ENCODE data around the gene SV2C.

Gene SV2C

GRCh38 chr5:76194340-76194739 is 111.2 kb downstream of the SV2C start:
- H3K27ac ChIP-seq (ENCODE audit: low read length): no peak overlapping the region
- no peaks in the 10 kb centered on the region for H3K9me3 ChIP-seq (ENCODE audit: control insufficient read depth in 1 of 2, low read length in 2 of 2)
- no peaks in the 10 kb centered on the region for H3K36me3 ChIP-seq (ENCODE audit: control insufficient read depth in 1 of 2, insufficient read depth in 2 of 2, low read length in 2 of 2)
- no peaks in the 10 kb centered on the region for H3K4me1 ChIP-seq (ENCODE audit: control insufficient read depth in 1 of 2, insufficient read depth in 2 of 2, low read length in 2 of 2)
- H3K4me3 ChIP-seq (ENCODE audit: low read depth in 1 of 2, low read length in 2 of 2): no peak overlapping the region
- no peaks in the 10 kb centered on the region for H3K27me3 ChIP-seq (ENCODE audit: low read depth, low read length)

- H3K27ac ChIP-seq (ENCODE audit: low read length): no peak overlapping the region
- H3K27me3 ChIP-seq (ENCODE audit: low read depth, low read length): no peaks in the 10 kb centered on the region
- H3K4me1 ChIP-seq (ENCODE audit: control insufficient read depth in 1 of 2, insufficient read depth in 2 of 2, low read length in 2 of 2): no peaks in the 10 kb centered on the region
- no peaks in the 10 kb centered on the region for H3K9me3 ChIP-seq (ENCODE audit: control insufficient read depth in 1 of 2, low read length in 2 of 2)
- no peaks in the 10 kb centered on the region for H3K36me3 ChIP-seq (ENCODE audit: control insufficient read depth in 1 of 2, insufficient read depth in 2 of 2, low read length in 2 of 2)
- H3K4me3 ChIP-seq (ENCODE audit: low read depth in 1 of 2, low read length in 2 of 2): no peak overlapping the region
These were observed 113.3 kb downstream of the SV2C start for GRCh38 chr5:76196457-76196856.

- H3K27me3 ChIP-seq (ENCODE audit: low read depth, low read length): no peaks in the 10 kb centered on the region
- H3K36me3 ChIP-seq (ENCODE audit: control insufficient read depth in 1 of 2, insufficient read depth in 2 of 2, low read length in 2 of 2): no peaks in the 10 kb centered on the region
- H3K4me1 ChIP-seq (ENCODE audit: control insufficient read depth in 1 of 2, insufficient read depth in 2 of 2, low read length in 2 of 2): no peaks in the 10 kb centered on the region
- H3K9me3 ChIP-seq (ENCODE audit: control insufficient read depth in 1 of 2, low read length in 2 of 2): no peaks in the 10 kb centered on the region
- H3K4me3 ChIP-seq (ENCODE audit: low read depth in 1 of 2, low read length in 2 of 2): no peak overlapping the region
- no peak overlapping the region for H3K27ac ChIP-seq (ENCODE audit: low read length)
These were observed 113.8 kb downstream of the SV2C start for GRCh38 chr5:76196886-76197489.

GRCh38 chr5:76197726-76198125 is 114.5 kb downstream of the SV2C start:
- Histone ChIP-seq H3K36me3 (ENCODE audit: control insufficient read depth in 1 of 2, insufficient read depth in 2 of 2, low read length in 2 of 2) (no peaks in the 10 kb centered on the region), H3K27ac (ENCODE audit: low read length) (no peak overlapping the region), H3K4me3 (ENCODE audit: low read depth in 1 of 2, low read length in 2 of 2) (no peak overlapping the region), H3K27me3 (ENCODE audit: low read depth, low read length) (no peaks in the 10 kb centered on the region), H3K9me3 (ENCODE audit: control insufficient read depth in 1 of 2, low read length in 2 of 2) (no peaks in the 10 kb centered on the region), H3K4me1 (ENCODE audit: control insufficient read depth in 1 of 2, insufficient read depth in 2 of 2, low read length in 2 of 2) (no peaks in the 10 kb centered on the region)

- Histone ChIP-seq H3K27me3 (ENCODE audit: low read depth, low read length) (no peaks in the 10 kb centered on the region), H3K9me3 (ENCODE audit: control insufficient read depth in 1 of 2, low read length in 2 of 2) (no peaks in the 10 kb centered on the region), H3K4me1 (ENCODE audit: control insufficient read depth in 1 of 2, insufficient read depth in 2 of 2, low read length in 2 of 2) (no peaks in the 10 kb centered on the region), H3K4me3 (ENCODE audit: low read depth in 1 of 2, low read length in 2 of 2) (no peak overlapping the region), H3K36me3 (ENCODE audit: control insufficient read depth in 1 of 2, insufficient read depth in 2 of 2, low read length in 2 of 2) (no peaks in the 10 kb centered on the region), H3K27ac (ENCODE audit: low read length) (no peak overlapping the region)
These were observed 116.4 kb downstream of the SV2C start for GRCh38 chr5:76199336-76200318.

- no peaks in the 10 kb centered on the region for H3K27me3 ChIP-seq (ENCODE audit: low read depth, low read length)
- H3K4me1 ChIP-seq (ENCODE audit: control insufficient read depth in 1 of 2, insufficient read depth in 2 of 2, low read length in 2 of 2): no peaks in the 10 kb centered on the region
These were observed 119.0 kb downstream of the SV2C start for GRCh38 chr5:76202182-76202581.

GRCh38 chr5:76204191-76204590 is 121.0 kb downstream of the SV2C start:
- no peaks in the 10 kb centered on the region for H3K9me3 ChIP-seq (ENCODE audit: control insufficient read depth in 1 of 2, low read length in 2 of 2)
- H3K36me3 ChIP-seq (ENCODE audit: control insufficient read depth in 1 of 2, insufficient read depth in 2 of 2, low read length in 2 of 2): no peaks in the 10 kb centered on the region
- no peaks in the 10 kb centered on the region for H3K4me1 ChIP-seq (ENCODE audit: control insufficient read depth in 1 of 2, insufficient read depth in 2 of 2, low read length in 2 of 2)
- H3K27me3 ChIP-seq (ENCODE audit: low read depth, low read length): no peaks in the 10 kb centered on the region
- no peak overlapping the region for H3K27ac ChIP-seq (ENCODE audit: low read length)
- H3K4me3 ChIP-seq (ENCODE audit: low read depth in 1 of 2, low read length in 2 of 2): no peak overlapping the region

More at GRCh38 chr5:76202182-76202581, 119.0 kb downstream of the SV2C start:
- Histone ChIP-seq H3K4me3 (ENCODE audit: low read depth in 1 of 2, low read length in 2 of 2) (no peak overlapping the region), H3K36me3 (ENCODE audit: control insufficient read depth in 1 of 2, insufficient read depth in 2 of 2, low read length in 2 of 2) (no peaks in the 10 kb centered on the region), H3K9me3 (ENCODE audit: control insufficient read depth in 1 of 2, low read length in 2 of 2) (no peaks in the 10 kb centered on the region), H3K27ac (ENCODE audit: low read length) (no peak overlapping the region)

GRCh38 chr5:76204713-76205112 is 121.5 kb downstream of the SV2C start:
- no peaks in the 10 kb centered on the region for H3K4me1 ChIP-seq (ENCODE audit: control insufficient read depth in 1 of 2, insufficient read depth in 2 of 2, low read length in 2 of 2)
- H3K27me3 ChIP-seq (ENCODE audit: low read depth, low read length): no peaks in the 10 kb centered on the region
- H3K36me3 ChIP-seq (ENCODE audit: control insufficient read depth in 1 of 2, insufficient read depth in 2 of 2, low read length in 2 of 2): no peaks in the 10 kb centered on the region
- H3K9me3 ChIP-seq (ENCODE audit: control insufficient read depth in 1 of 2, low read length in 2 of 2): peaks cover 3% of the 10 kb centered on the region in 2 donors
- H3K27ac ChIP-seq (ENCODE audit: low read length): no peak overlapping the region
- H3K4me3 ChIP-seq (ENCODE audit: low read depth in 1 of 2, low read length in 2 of 2): no peak overlapping the region

- Histone ChIP-seq H3K4me1 (ENCODE audit: control insufficient read depth in 1 of 2, insufficient read depth in 2 of 2, low read length in 2 of 2) (no peaks in the 10 kb centered on the region), H3K36me3 (ENCODE audit: control insufficient read depth in 1 of 2, insufficient read depth in 2 of 2, low read length in 2 of 2) (no peaks in the 10 kb centered on the region), H3K9me3 (ENCODE audit: control insufficient read depth in 1 of 2, low read length in 2 of 2) (peaks cover 4 to 5% of the 10 kb centered on the region in 2 donors), H3K27me3 (ENCODE audit: low read depth, low read length) (no peaks in the 10 kb centered on the region), H3K27ac (ENCODE audit: low read length) (no peak overlapping the region), H3K4me3 (ENCODE audit: low read depth in 1 of 2, low read length in 2 of 2) (no peak overlapping the region)
These were observed 123.9 kb downstream of the SV2C start for GRCh38 chr5:76207120-76207519.

GRCh38 chr5:76209297-76209696 is 126.1 kb downstream of the SV2C start:
- Histone ChIP-seq H3K27ac (ENCODE audit: low read length) (no peak overlapping the region), H3K4me1 (ENCODE audit: control insufficient read depth in 1 of 2, insufficient read depth in 2 of 2, low read length in 2 of 2) (no peaks in the 10 kb centered on the region), H3K27me3 (ENCODE audit: low read depth, low read length) (no peaks in the 10 kb centered on the region), H3K36me3 (ENCODE audit: control insufficient read depth in 1 of 2, insufficient read depth in 2 of 2, low read length in 2 of 2) (no peaks in the 10 kb centered on the region), H3K4me3 (ENCODE audit: low read depth in 1 of 2, low read length in 2 of 2) (no peak overlapping the region), H3K9me3 (ENCODE audit: control insufficient read depth in 1 of 2, low read length in 2 of 2) (peaks cover 4 to 5% of the 10 kb centered on the region in 2 donors)

GRCh38 chr5:76210946-76211345 is 127.8 kb downstream of the SV2C start:
- Histone ChIP-seq H3K4me3 (ENCODE audit: low read depth in 1 of 2, low read length in 2 of 2) (no peak overlapping the region), H3K27ac (ENCODE audit: low read length) (no peak overlapping the region), H3K9me3 (ENCODE audit: control insufficient read depth in 1 of 2, low read length in 2 of 2) (peaks cover 4 to 5% of the 10 kb centered on the region in 2 donors), H3K27me3 (ENCODE audit: low read depth, low read length) (no peaks in the 10 kb centered on the region), H3K36me3 (ENCODE audit: control insufficient read depth in 1 of 2, insufficient read depth in 2 of 2, low read length in 2 of 2) (no peaks in the 10 kb centered on the region), H3K4me1 (ENCODE audit: control insufficient read depth in 1 of 2, insufficient read depth in 2 of 2, low read length in 2 of 2) (no peaks in the 10 kb centered on the region)
